Astrocyte (in vitro differentiated cells and primary cell): ENCODE results near the gene DUS1L. TPM values are rescaled to one million over a fixed set of nuclear protein-coding genes. Genes with fewer than 3 reads are reported as not detected.

Experiments
- DNase-seq: peaks from one replicate; pipeline ENCODE4 v3.0.0-alpha.2; 2010; ENCODE audit warnings: low read depth
- FAIRE-seq: peaks from 2 replicates; lab custom pipeline; 2011; peaks lifted over from hg19 to GRCh38; lab: Jason Lieb, UNC
- H2AFZ ChIP-seq: 2 replicates; pipeline ENCODE4 v1.6.0; 2012; ENCODE audit warnings: low read depth, low read length, inconsistent platforms
- H3K27ac ChIP-seq: 2 replicates; pipeline ENCODE4 v1.5.1; 2011; ENCODE audit warnings: low read depth, low read length, inconsistent platforms
- H3K27me3 ChIP-seq: 2 replicates; pipeline ENCODE4 v1.6.0; 2011; ENCODE audit warnings: low read length, inconsistent platforms; ENCODE audit not compliant: insufficient read depth
- H3K36me3 ChIP-seq: 2 replicates; pipeline ENCODE4 v1.5.1; 2011; ENCODE audit warnings: low read length, inconsistent platforms; ENCODE audit not compliant: insufficient read depth
- H3K4me1 ChIP-seq: 2 replicates; pipeline ENCODE4 v1.5.1; 2011; ENCODE audit warnings: low read length, inconsistent platforms; ENCODE audit not compliant: insufficient read depth
- H3K4me2 ChIP-seq: 2 replicates; pipeline ENCODE4 v1.6.0; 2012; ENCODE audit warnings: low read length, inconsistent platforms
- H3K4me3 ChIP-seq: 2 replicates; pipeline ENCODE4 v1.5.1; 2011; ENCODE audit warnings: low read depth, mild to moderate bottlenecking, low read length, inconsistent platforms; ENCODE audit not compliant: insufficient read depth
- H3K79me2 ChIP-seq: 2 replicates; pipeline ENCODE4 v1.6.0; 2012; ENCODE audit warnings: mild to moderate bottlenecking, low read length, inconsistent platforms; ENCODE audit not compliant: insufficient read depth
- H3K9ac ChIP-seq: 2 replicates; pipeline ENCODE4 v1.6.0; 2012; ENCODE audit warnings: mild to moderate bottlenecking, low read length, inconsistent platforms
- H3K9me3 ChIP-seq: 2 replicates; pipeline ENCODE4 v1.5.1; 2012; ENCODE audit warnings: low read depth, mild to moderate bottlenecking, low read length, inconsistent platforms; ENCODE audit not compliant: insufficient read depth
- H4K20me1 ChIP-seq: 2 replicates; pipeline ENCODE4 v1.6.0; 2012; ENCODE audit warnings: low read length, inconsistent platforms; ENCODE audit not compliant: insufficient read depth
- H3K27ac Mint-ChIP-seq: one replicate; pipeline ENCODE4 v1.8.0; 2021; ENCODE audit warnings: mild to moderate bottlenecking, mixed read lengths; ENCODE audit not compliant: unreplicated experiment
- H3K27me3 Mint-ChIP-seq: one replicate; pipeline ENCODE4 v1.8.0; 2021; ENCODE audit warnings: low read depth, mixed read lengths; ENCODE audit not compliant: unreplicated experiment
- H3K36me3 Mint-ChIP-seq: one replicate; pipeline ENCODE4 v1.8.0; 2021; ENCODE audit warnings: low read depth, mixed read lengths; ENCODE audit not compliant: unreplicated experiment
- H3K4me1 Mint-ChIP-seq: one replicate; pipeline ENCODE4 v1.8.0; 2021; ENCODE audit warnings: low read depth, mixed read lengths; ENCODE audit not compliant: unreplicated experiment
- H3K4me3 Mint-ChIP-seq: one replicate; pipeline ENCODE4 v1.8.0; 2021; ENCODE audit warnings: mild to moderate bottlenecking, moderate library complexity, mixed read lengths; ENCODE audit not compliant: unreplicated experiment
- H3K9me3 Mint-ChIP-seq: one replicate; pipeline ENCODE4 v1.8.0; 2021; ENCODE audit warnings: mild to moderate bottlenecking, mixed read lengths; ENCODE audit not compliant: unreplicated experiment
- CTCF ChIP-seq: IDR thresholded peaks from 2 replicates; pipeline ENCODE4 v1.5.1; 2011; ENCODE audit warnings: low read depth, mild to moderate bottlenecking, inconsistent platforms, low read length, moderate library complexity; ENCODE audit not compliant: insufficient read depth
- EZH2 ChIP-seq: IDR thresholded peaks from 2 replicates; pipeline ENCODE4 v1.6.1; 2012; ENCODE audit warnings: mild to moderate bottlenecking, low read length, inconsistent platforms; ENCODE audit not compliant: insufficient read depth
- total RNA-seq: library from RNA; stranded (reverse); gene quantifications from 2 replicates; pipeline ENCODE4 v1.2.1, GENCODE V29; 2021

The DUS1L gene
- total RNA-seq, 1 donor from 2014 or later, result 55.1 TPM

GRCh38 chr17:82103553-82104451 is 38.2 kb upstream of the DUS1L start:
- FAIRE-seq (no peak), DNase-seq (no peak)
- no peak overlapping the region for H3K9ac ChIP-seq
- H4K20me1 ChIP-seq, result no peaks in the 10 kb centered on the region
- peaks cover 6% of the 10 kb centered on the region for H3K4me1 Mint-ChIP-seq
- H3K27ac Mint-ChIP-seq, result peak overlapping the region; percentile 58
- H3K4me3 Mint-ChIP-seq, result no peak overlapping the region
- H3K9me3 Mint-ChIP-seq, result no peaks in the 10 kb centered on the region
- H3K27ac ChIP-seq, result no peak overlapping the region
- TF ChIP-seq CTCF (no peak), EZH2 (no peak)
- no peak overlapping the region for H2AFZ ChIP-seq
- H3K9me3 ChIP-seq, result no peaks in the 10 kb centered on the region
- H3K79me2 ChIP-seq, result no peaks in the 10 kb centered on the region
- H3K4me1 ChIP-seq, result peaks cover 17% of the 10 kb centered on the region
- H3K4me3 ChIP-seq, result no peak overlapping the region
- H3K27me3 Mint-ChIP-seq, result no peaks in the 10 kb centered on the region
- no peaks in the 10 kb centered on the region for H3K36me3 Mint-ChIP-seq
- H3K36me3 ChIP-seq, result no peaks in the 10 kb centered on the region
- H3K4me2 ChIP-seq, result no peak overlapping the region
- H3K27me3 ChIP-seq, result no peaks in the 10 kb centered on the region

- H3K4me2 ChIP-seq, result no peak overlapping the region
- no peaks in the 10 kb centered on the region for H3K36me3 ChIP-seq
- no peaks in the 10 kb centered on the region for H3K9me3 ChIP-seq
- peaks cover 19% of the 10 kb centered on the region for H3K4me1 ChIP-seq
- no peak overlapping the region for H3K9ac ChIP-seq
- Mint-ChIP-seq H3K27ac (no peak overlapping the region), H3K4me3 (no peak overlapping the region), H3K36me3 (no peaks in the 10 kb centered on the region), H3K4me1 (peaks cover 6% of the 10 kb centered on the region), H3K27me3 (no peaks in the 10 kb centered on the region), H3K9me3 (no peaks in the 10 kb centered on the region)
- H2AFZ ChIP-seq, result no peak overlapping the region
- H3K79me2 ChIP-seq, result peaks cover 10% of the 10 kb centered on the region
- no peaks in the 10 kb centered on the region for H3K27me3 ChIP-seq
- DNase-seq (no peak), FAIRE-seq (no peak)
- H3K4me3 ChIP-seq, result no peak overlapping the region
- H4K20me1 ChIP-seq, result peaks cover 3% of the 10 kb centered on the region
- H3K27ac ChIP-seq, result no peak overlapping the region
- no peak for TF ChIP-seq EZH2
These were observed 36.4 kb upstream of the DUS1L start for GRCh38 chr17:82101767-82102679.

GRCh38 chr17:82101301-82101715 is 35.7 kb upstream of the DUS1L start:
- H3K4me3 ChIP-seq, result no peak overlapping the region
- H3K27ac Mint-ChIP-seq, result no peak overlapping the region
- H3K4me2 ChIP-seq, result no peak overlapping the region
- peaks cover 17% of the 10 kb centered on the region for H3K79me2 ChIP-seq
- H3K9ac ChIP-seq, result no peak overlapping the region
- TF ChIP-seq EZH2 (no peak), CTCF (no peak)
- no peak overlapping the region for H3K27ac ChIP-seq
- no peak for FAIRE-seq
- no peaks in the 10 kb centered on the region for H3K36me3 ChIP-seq
- no peaks in the 10 kb centered on the region for H3K27me3 ChIP-seq
- peaks cover 6% of the 10 kb centered on the region for H3K4me1 Mint-ChIP-seq
- H4K20me1 ChIP-seq, result peaks cover 10% of the 10 kb centered on the region
- H3K36me3 Mint-ChIP-seq, result no peaks in the 10 kb centered on the region
- H3K9me3 Mint-ChIP-seq, result no peaks in the 10 kb centered on the region
- no peaks in the 10 kb centered on the region for H3K9me3 ChIP-seq
- peaks cover 22% of the 10 kb centered on the region for H3K4me1 ChIP-seq
- H3K27me3 Mint-ChIP-seq, result no peaks in the 10 kb centered on the region
- H3K4me3 Mint-ChIP-seq, result no peak overlapping the region
- DNase-seq, result no peak
- no peak overlapping the region for H2AFZ ChIP-seq
